Ascending aorta (tissue), 2 donors: ENCODE results near the gene RSAD1. TPM values are rescaled to one million over a fixed set of nuclear protein-coding genes. Genes with fewer than 3 reads are reported as not detected.

Source experiments
- DNase-seq, 2 donors: peaks; one replicate each; pipeline ENCODE4 v3.0.0-alpha.2; 2019; ENCODE audit warnings: low spot score in 2 of 2
- H3K27ac ChIP-seq, 2 donors: fragments of 200-600 bp; sonication (generic); one replicate each; pipeline ENCODE4 v1.5.1; 2016 to 2017; ENCODE audit warnings: mild to moderate bottlenecking in 1 of 2
- H3K27me3 ChIP-seq: fragments of 200-600 bp; sonication (generic); one replicate; pipeline ENCODE4 v1.5.1; 2017
- H3K36me3 ChIP-seq, 2 donors: fragments of 200-600 bp; sonication (generic); one replicate each; pipeline ENCODE4 v1.5.1; 2016
- H3K4me1 ChIP-seq, 2 donors: fragments of 200-600 bp; sonication (generic); one replicate each; pipeline ENCODE4 v1.5.1; 2016 to 2017; ENCODE audit warnings: mild to moderate bottlenecking in 1 of 2
- H3K4me3 ChIP-seq, 2 donors: fragments of 200-600 bp; sonication (generic); one replicate each; pipeline ENCODE4 v1.5.1; 2016 to 2017; ENCODE audit warnings: mild to moderate bottlenecking in 1 of 2
- H3K9me3 ChIP-seq, 2 donors: fragments of 200-600 bp; sonication (generic); one replicate each; pipeline ENCODE4 v1.5.1; 2016
- CTCF ChIP-seq, 3 experiments: fragments of 200-600 bp in 2 of 3; fragments of 450-650 bp in 1 of 3; sonication (generic) in 2 of 3; IDR thresholded peaks; one replicate each; pipeline ENCODE4 v1.5.1; 2016 to 2019; ENCODE audit warnings: antibody characterized with exemption in 3 of 3, mild to moderate bottlenecking in 1 of 3, moderate library complexity in 1 of 3
- intact Hi-C: fragments of 100-400 bp; cut with DNase I; formaldehyde crosslinking; loops from one replicate; pipeline ENCODE4 v1.15.1; 2023
- total RNA-seq: library from RNA; depleted of rRNA; stranded (reverse); fragments of >200 nt; gene quantifications from one replicate; pipeline ENCODE4 v1.1.0, GENCODE V29; 2016

RSAD1 gene
- total RNA-seq, 1 donor from 2014 or later = 36.7 TPM

GRCh38 chr17:50465171-50465570, 13.5 kb upstream of the RSAD1 start:
- no peak for DNase-seq
- intact Hi-C loops = no loop called here
- Histone ChIP-seq H3K27me3 (peaks cover 4% of the 10 kb centered on the region), H3K4me3 (no peak overlapping the region), H3K4me1 (peaks cover 0 to 9% of the 10 kb centered on the region in 2 donors), H3K9me3 (no peaks in the 10 kb centered on the region), H3K27ac (no peak overlapping the region), H3K36me3 (peaks cover 0 to 3% of the 10 kb centered on the region in 2 donors)
- TF ChIP-seq CTCF (IDR thresholded peaks at IDR 0.05) = no peak

GRCh38 chr17:50465635-50466034, 13.0 kb upstream of the RSAD1 start:
- no peak for DNase-seq
- no peak overlapping the region for H3K27ac ChIP-seq
- H3K4me3 ChIP-seq = no peak overlapping the region
- peaks cover 4% of the 10 kb centered on the region for H3K27me3 ChIP-seq
- H3K4me1 ChIP-seq = peaks cover 0 to 9% of the 10 kb centered on the region in 2 donors
- TF ChIP-seq CTCF (IDR thresholded peaks at IDR 0.05) = no peak
- H3K9me3 ChIP-seq = no peaks in the 10 kb centered on the region
- H3K36me3 ChIP-seq = peaks cover 0 to 3% of the 10 kb centered on the region in 2 donors
- intact Hi-C loops = no loop called here

- Histone ChIP-seq H3K4me1 (peaks cover 0 to 9% of the 10 kb centered on the region in 2 donors), H3K36me3 (peaks cover under 1 to 6% of the 10 kb centered on the region in 2 donors), H3K4me3 (no peak overlapping the region), H3K27ac (no peak overlapping the region), H3K9me3 (no peaks in the 10 kb centered on the region), H3K27me3 (peaks cover 4% of the 10 kb centered on the region)
- TF ChIP-seq CTCF (IDR thresholded peaks at IDR 0.05) = no peak
- DNase-seq = no peak
- intact Hi-C loops = no loop called here
Measured at GRCh38 chr17:50466371-50467113, 12.1 kb upstream of the RSAD1 start.

GRCh38 chr17:50467114-50467854, 11.4 kb upstream of the RSAD1 start:
- intact Hi-C loops = no loop called here
- Histone ChIP-seq H3K27ac (no peak overlapping the region), H3K36me3 (peaks cover 0 to 8% of the 10 kb centered on the region in 2 donors), H3K9me3 (no peaks in the 10 kb centered on the region), H3K4me1 (peaks cover 0 to 9% of the 10 kb centered on the region in 2 donors), H3K27me3 (peaks cover 4% of the 10 kb centered on the region), H3K4me3 (no peak overlapping the region)
- no peak for DNase-seq
- no peak for TF ChIP-seq CTCF (IDR thresholded peaks at IDR 0.05)

GRCh38 chr17:50467855-50468303, 10.8 kb upstream of the RSAD1 start:
- no peak overlapping the region for H3K27ac ChIP-seq
- peaks cover 0 to 10% of the 10 kb centered on the region in 2 donors for H3K36me3 ChIP-seq
- H3K4me3 ChIP-seq = no peak overlapping the region
- H3K4me1 ChIP-seq = peaks cover 0 to 9% of the 10 kb centered on the region in 2 donors
- no peaks in the 10 kb centered on the region for H3K9me3 ChIP-seq
- H3K27me3 ChIP-seq = peaks cover 4% of the 10 kb centered on the region
- DNase-seq = no peak
- TF ChIP-seq CTCF (IDR thresholded peaks at IDR 0.05) = no peak
- intact Hi-C loops = no loop called here
